SK-N-SH (cell line): ENCODE data around the gene FOXK2. TPM values are rescaled to one million over a fixed set of nuclear protein-coding genes. Genes with fewer than 3 reads are reported as not detected.
"Not testable (repeated sequence)": the region's sequence is repeated elsewhere in the genome, so short reads cannot be mapped to it uniquely, and the experiment has no call there.

ENCODE experiments used
- CTCF ChIA-PET: fragments of 300-600, 350-600 bp; formaldehyde crosslinking; extraction: SDS; loops from one replicate; lab custom pipeline; 2021; lab: Yijun Ruan, JAX
- POLR2A ChIA-PET: fragments of 350-600 bp; sonication (Branson Sonifier 250); formaldehyde crosslinking; extraction: SDS; loops from one replicate; lab custom pipeline; 2020; ENCODE audit warnings: antibody characterized with exemption, inconsistent platforms; lab: Yijun Ruan, JAX
- DNase-seq: peaks from one replicate; pipeline ENCODE4 v3.0.0; 2012
- H2AFZ ChIP-seq: fragments of 200-600 bp; sonication (generic); 2 replicates; pipeline ENCODE4 v1.8.1; 2016; ENCODE audit warnings: antibody characterized with exemption, mild to moderate bottlenecking, low read depth
- H3F3A ChIP-seq: fragments of 200-600 bp; sonication (generic); replicated peaks from 2 replicates; pipeline ENCODE3; 2016; ENCODE audit warnings: antibody characterized with exemption, mild to moderate bottlenecking; ENCODE audit not compliant: insufficient read depth
- H3K27ac ChIP-seq, 2 experiments: fragments of 200-500 bp in 1 of 2; fragments of 200-600 bp in 1 of 2; sonication (Bioruptor generic) in 1 of 2; sonication (generic), shearing (Covaris generic) in 1 of 2; 2 replicates each; pipeline versions ENCODE4 v1.5.1 to v1.6.1; 2014 to 2016; ENCODE audit warnings: low read depth in 2 of 2, inconsistent platforms in 1 of 2, low read length in 1 of 2, mild to moderate bottlenecking in 1 of 2, mixed read lengths in 1 of 2
- H3K27me3 ChIP-seq: fragments of 200-600 bp; sonication (generic), shearing (Covaris generic); 2 replicates; pipeline ENCODE4 v1.6.1; 2016; ENCODE audit warnings: mixed run types; ENCODE audit not compliant: insufficient read depth
- H3K36me3 ChIP-seq, 2 experiments: fragments of 200-500 bp in 1 of 2; fragments of 200-600 bp in 1 of 2; sonication (Bioruptor generic) in 1 of 2; sonication (generic) in 1 of 2; replicated peaks in 1 of 2; 2 replicates each; pipeline versions ENCODE3 to v1.5.1; 2014 to 2016; ENCODE audit warnings: low read length in 1 of 2, mild to moderate bottlenecking in 1 of 2; ENCODE audit not compliant: insufficient read depth in 2 of 2, control insufficient read depth in 1 of 2
- H3K4me1 ChIP-seq, 2 experiments: fragments of 200-500 bp in 1 of 2; fragments of 200-600 bp in 1 of 2; sonication (Bioruptor generic) in 1 of 2; sonication (generic), shearing (Covaris generic) in 1 of 2; 2 replicates each; pipeline versions ENCODE4 v1.5.1 to v1.6.1; 2014 to 2016; ENCODE audit warnings: low read depth in 1 of 2, low read length in 1 of 2, mixed run types in 1 of 2; ENCODE audit not compliant: insufficient read depth in 2 of 2, control insufficient read depth in 1 of 2
- H3K4me2 ChIP-seq: fragments of 200-600 bp; sonication (generic), shearing (Covaris generic); 2 replicates; pipeline ENCODE4 v1.6.1; 2017; ENCODE audit warnings: mixed run types
- H3K4me3 ChIP-seq, 2 experiments: fragments of 200-500 bp in 1 of 2; fragments of 200-600 bp in 1 of 2; sonication (Bioruptor generic) in 1 of 2; sonication (generic), shearing (Covaris generic) in 1 of 2; 2 replicates each; pipeline versions ENCODE4 v1.5.1 to v1.8.1; 2014 to 2016; ENCODE audit warnings: low read depth in 2 of 2, inconsistent platforms in 1 of 2, low read length in 1 of 2, mild to moderate bottlenecking in 1 of 2, mixed read lengths in 1 of 2, moderate library complexity in 1 of 2
- H3K79me2 ChIP-seq: fragments of 200-600 bp; sonication (generic); 2 replicates; pipeline ENCODE4 v1.8.1; 2017; ENCODE audit warnings: mild to moderate bottlenecking; ENCODE audit not compliant: insufficient read depth
- H3K9ac ChIP-seq: fragments of 200-600 bp; sonication (generic); 2 replicates; pipeline ENCODE4 v1.6.1; 2017; ENCODE audit warnings: mixed run types
- H3K9me2 ChIP-seq: fragments of 200-600 bp; sonication (generic); 2 replicates; pipeline ENCODE4 v1.6.1; 2017; ENCODE audit warnings: mixed run types
- H3K9me3 ChIP-seq: fragments of 200-600 bp; sonication (generic); 2 replicates; pipeline ENCODE4 v1.6.1; 2017; ENCODE audit warnings: mixed run types, mild to moderate bottlenecking, moderate library complexity
- H4K20me1 ChIP-seq: fragments of 200-600 bp; sonication (generic); 2 replicates; pipeline ENCODE4 v1.6.1; 2017; ENCODE audit warnings: mild to moderate bottlenecking, mixed run types; ENCODE audit not compliant: insufficient read depth
- CHD2 ChIP-seq: fragments of 150-350 bp; IDR thresholded peaks from 2 replicates; pipeline ENCODE4 v1.6.1; 2018; ENCODE audit warnings: low read length; ENCODE audit not compliant: partially characterized antibody
- GABPA ChIP-seq: IDR thresholded peaks from 2 replicates; pipeline ENCODE4 v1.4.0; 2012; ENCODE audit warnings: low read depth, mild to moderate bottlenecking
- GATA2 ChIP-seq: sonication (generic); formaldehyde crosslinking; IDR thresholded peaks from 2 replicates; pipeline ENCODE4 v1.5.0; 2020; ENCODE audit warnings: mild to moderate bottlenecking, missing genetic modification reagents
- NRF1 ChIP-seq: IDR thresholded peaks from 2 replicates; pipeline ENCODE4 v1.6.1; 2012; ENCODE audit warnings: low read depth, mild to moderate bottlenecking, low read length
- RAD21 ChIP-seq: IDR thresholded peaks from 2 replicates; pipeline ENCODE4 v1.6.1; 2012; ENCODE audit warnings: mild to moderate bottlenecking, low read length
- RCOR1 ChIP-seq: fragments of 150-350 bp; IDR thresholded peaks from 2 replicates; pipeline ENCODE4 v1.6.1; 2017; ENCODE audit warnings: antibody characterized with exemption, low read length
- RFX5 ChIP-seq: IDR thresholded peaks from 2 replicates; pipeline ENCODE4 v1.6.1; 2012; ENCODE audit warnings: mild to moderate bottlenecking, improper control_type of control experiment, low read length
- RXRA ChIP-seq: IDR thresholded peaks from 2 replicates; pipeline ENCODE4 v1.4.0; 2012; ENCODE audit warnings: low read depth, mild to moderate bottlenecking, borderline replicate concordance
- SMC3 ChIP-seq: IDR thresholded peaks from 2 replicates; pipeline ENCODE4 v1.6.1; 2012; ENCODE audit warnings: low read depth, low read length, improper control_type of control experiment
- TCF12 ChIP-seq: IDR thresholded peaks from 2 replicates; pipeline ENCODE4 v1.4.0; 2012
- TEAD4 ChIP-seq: IDR thresholded peaks from 2 replicates; pipeline ENCODE4 v1.4.0; 2012; ENCODE audit warnings: mild to moderate bottlenecking, borderline replicate concordance; ENCODE audit not compliant: insufficient read depth
- YY1 ChIP-seq: IDR thresholded peaks from 2 replicates; pipeline ENCODE4 v1.4.0; 2012; ENCODE audit warnings: low read depth, mild to moderate bottlenecking
- WGBS: methylation state at CpG from one replicate; pipeline ENCODE4 v1.1.6; 2017; ENCODE audit warnings: low lambda C conversion rate; 5-methylcytosine and 5-hydroxymethylcytosine counted together
- polyA plus RNA-seq, 3 experiments: library from polyadenylated mRNA; depleted of rRNA; stranded (reverse); fragments of >200 nt; gene quantifications; 2 replicates each; pipeline ENCODE4 v1.2.3, GENCODE V29; 2012
- TF ChIP-seq, protein P1 (sequence below): fragments of 200-600 bp; sonication (generic); IDR thresholded peaks from 2 replicates; pipeline ENCODE4 v1.6.1; 2017; ENCODE audit warnings: antibody characterized with exemption, mild to moderate bottlenecking, moderate library complexity
- TF ChIP-seq, protein P2 (sequence below): IDR thresholded peaks from 2 replicates; pipeline ENCODE4; 2012
- TF ChIP-seq, protein P3 (sequence below): IDR thresholded peaks from 2 replicates; pipeline ENCODE4 v1.4.0; 2012; ENCODE audit warnings: low read depth, borderline replicate concordance
- TF ChIP-seq, protein P4 (sequence below): IDR thresholded peaks from 2 replicates; pipeline ENCODE4 v1.4.0; 2012; ENCODE audit warnings: low read depth
- TF ChIP-seq, protein P5 (sequence below): fragments of 150-350 bp; IDR thresholded peaks from 2 replicates; pipeline ENCODE4 v1.6.1; 2017; ENCODE audit warnings: antibody characterized with exemption, low read length, low read depth, borderline replicate concordance
- TF ChIP-seq, protein P6 (sequence below): fragments of 150-350 bp; IDR thresholded peaks from 2 replicates; pipeline ENCODE4 v1.6.1; 2016; ENCODE audit warnings: mild to moderate bottlenecking, low read depth, low read length

FOXK2 gene
- polyA plus RNA-seq, 1 of the 3 experiments (the other 2 are of a cell fraction) = 36.4 TPM

DNA sequence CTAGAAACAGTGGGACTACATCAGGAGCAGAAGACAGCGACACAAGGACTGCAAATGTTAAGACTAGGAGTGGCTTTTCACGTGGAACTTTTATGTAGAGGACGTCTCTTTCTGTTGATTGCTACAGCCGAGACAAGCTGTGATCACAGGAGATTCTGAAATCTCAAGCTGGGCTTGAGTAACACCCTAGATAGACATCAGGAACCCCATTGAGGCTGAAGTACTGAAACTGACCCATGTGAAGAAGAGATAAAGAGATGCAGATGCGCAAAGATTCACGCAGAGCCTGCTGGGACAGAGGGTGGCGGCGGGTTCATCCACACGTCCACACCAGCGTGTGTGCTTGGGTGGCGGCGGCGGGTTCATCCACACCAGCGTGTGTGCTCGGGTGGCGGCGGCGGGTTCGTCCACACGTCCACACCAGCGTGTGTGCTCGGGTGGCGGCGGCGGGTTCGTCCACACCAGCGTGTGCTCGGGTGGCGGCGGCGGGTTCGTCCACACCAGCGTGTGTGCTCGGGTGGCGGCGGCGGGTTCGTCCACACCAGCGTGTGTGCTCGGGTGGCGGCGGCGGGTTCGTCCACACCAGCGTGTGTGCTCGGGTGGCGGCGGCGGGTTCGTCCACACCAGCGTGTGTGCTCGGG, 56.2 kb downstream of the FOXK2 start:
- Histone ChIP-seq H3K79me2 (peaks cover 49% of the 10 kb centered on the region), H4K20me1 (peaks cover 18% of the 10 kb centered on the region), H3K36me3 (peaks cover 44 to 47% of the 10 kb centered on the region in 2 experiments)
- WGBS = 96% methylated on average over 28 of the region's 52 CpGs
- H2AFZ ChIP-seq, CTCF ChIA-PET, H3K9me3 ChIP-seq, H3K9me2 ChIP-seq, H3K27ac ChIP-seq, H3K4me2 ChIP-seq, POLR2A ChIA-PET, H3K9ac ChIP-seq, DNase-seq, H3K4me3 ChIP-seq, H3K4me1 ChIP-seq, H3K27me3 ChIP-seq, H3F3A ChIP-seq: not testable (repeated sequence)

DNA sequence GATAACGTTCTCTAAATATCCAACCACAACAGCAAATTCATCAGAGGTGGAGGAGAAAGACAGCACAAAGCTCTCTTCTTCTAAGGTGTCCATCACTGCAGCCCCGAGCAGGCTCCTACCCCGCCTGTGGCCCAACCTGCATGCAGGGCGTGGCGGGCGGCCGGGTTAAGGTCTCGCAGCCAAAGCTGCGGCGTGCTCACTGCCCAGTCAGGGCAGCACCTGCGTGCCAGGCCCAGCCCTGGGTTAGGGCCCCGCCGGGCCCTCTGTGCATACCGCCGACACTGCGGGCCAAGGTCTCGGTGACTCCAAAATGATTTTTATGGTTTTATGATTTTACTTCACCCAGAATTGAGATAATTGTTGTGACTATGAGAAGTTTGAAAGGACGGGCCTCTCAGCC, 57.8 kb downstream of the FOXK2 start:
- no peak for TF ChIP-seq RXRA
- no peak for TF ChIP-seq TCF12
- TF ChIP-seq RCOR1 = no peak
- TF ChIP-seq, protein P1, sequence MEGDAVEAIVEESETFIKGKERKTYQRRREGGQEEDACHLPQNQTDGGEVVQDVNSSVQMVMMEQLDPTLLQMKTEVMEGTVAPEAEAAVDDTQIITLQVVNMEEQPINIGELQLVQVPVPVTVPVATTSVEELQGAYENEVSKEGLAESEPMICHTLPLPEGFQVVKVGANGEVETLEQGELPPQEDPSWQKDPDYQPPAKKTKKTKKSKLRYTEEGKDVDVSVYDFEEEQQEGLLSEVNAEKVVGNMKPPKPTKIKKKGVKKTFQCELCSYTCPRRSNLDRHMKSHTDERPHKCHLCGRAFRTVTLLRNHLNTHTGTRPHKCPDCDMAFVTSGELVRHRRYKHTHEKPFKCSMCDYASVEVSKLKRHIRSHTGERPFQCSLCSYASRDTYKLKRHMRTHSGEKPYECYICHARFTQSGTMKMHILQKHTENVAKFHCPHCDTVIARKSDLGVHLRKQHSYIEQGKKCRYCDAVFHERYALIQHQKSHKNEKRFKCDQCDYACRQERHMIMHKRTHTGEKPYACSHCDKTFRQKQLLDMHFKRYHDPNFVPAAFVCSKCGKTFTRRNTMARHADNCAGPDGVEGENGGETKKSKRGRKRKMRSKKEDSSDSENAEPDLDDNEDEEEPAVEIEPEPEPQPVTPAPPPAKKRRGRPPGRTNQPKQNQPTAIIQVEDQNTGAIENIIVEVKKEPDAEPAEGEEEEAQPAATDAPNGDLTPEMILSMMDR = no peak
- TF ChIP-seq, protein P2, sequence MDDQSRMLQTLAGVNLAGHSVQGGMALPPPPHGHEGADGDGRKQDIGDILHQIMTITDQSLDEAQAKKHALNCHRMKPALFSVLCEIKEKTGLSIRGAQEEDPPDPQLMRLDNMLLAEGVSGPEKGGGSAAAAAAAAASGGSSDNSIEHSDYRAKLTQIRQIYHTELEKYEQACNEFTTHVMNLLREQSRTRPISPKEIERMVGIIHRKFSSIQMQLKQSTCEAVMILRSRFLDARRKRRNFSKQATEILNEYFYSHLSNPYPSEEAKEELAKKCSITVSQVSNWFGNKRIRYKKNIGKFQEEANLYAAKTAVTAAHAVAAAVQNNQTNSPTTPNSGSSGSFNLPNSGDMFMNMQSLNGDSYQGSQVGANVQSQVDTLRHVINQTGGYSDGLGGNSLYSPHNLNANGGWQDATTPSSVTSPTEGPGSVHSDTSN = no peak
- no peak for TF ChIP-seq YY1
- TF ChIP-seq, protein P3, sequence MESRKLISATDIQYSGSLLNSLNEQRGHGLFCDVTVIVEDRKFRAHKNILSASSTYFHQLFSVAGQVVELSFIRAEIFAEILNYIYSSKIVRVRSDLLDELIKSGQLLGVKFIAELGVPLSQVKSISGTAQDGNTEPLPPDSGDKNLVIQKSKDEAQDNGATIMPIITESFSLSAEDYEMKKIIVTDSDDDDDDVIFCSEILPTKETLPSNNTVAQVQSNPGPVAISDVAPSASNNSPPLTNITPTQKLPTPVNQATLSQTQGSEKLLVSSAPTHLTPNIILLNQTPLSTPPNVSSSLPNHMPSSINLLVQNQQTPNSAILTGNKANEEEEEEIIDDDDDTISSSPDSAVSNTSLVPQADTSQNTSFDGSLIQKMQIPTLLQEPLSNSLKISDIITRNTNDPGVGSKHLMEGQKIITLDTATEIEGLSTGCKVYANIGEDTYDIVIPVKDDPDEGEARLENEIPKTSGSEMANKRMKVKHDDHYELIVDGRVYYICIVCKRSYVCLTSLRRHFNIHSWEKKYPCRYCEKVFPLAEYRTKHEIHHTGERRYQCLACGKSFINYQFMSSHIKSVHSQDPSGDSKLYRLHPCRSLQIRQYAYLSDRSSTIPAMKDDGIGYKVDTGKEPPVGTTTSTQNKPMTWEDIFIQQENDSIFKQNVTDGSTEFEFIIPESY = no peak
- no peak for TF ChIP-seq RAD21
- no peak for TF ChIP-seq GABPA
- TF ChIP-seq TEAD4 = no peak
- no peak for TF ChIP-seq NRF1
- TF ChIP-seq, protein P4, sequence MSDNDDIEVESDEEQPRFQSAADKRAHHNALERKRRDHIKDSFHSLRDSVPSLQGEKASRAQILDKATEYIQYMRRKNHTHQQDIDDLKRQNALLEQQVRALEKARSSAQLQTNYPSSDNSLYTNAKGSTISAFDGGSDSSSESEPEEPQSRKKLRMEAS = no peak
- no peak for TF ChIP-seq RFX5
- TF ChIP-seq, protein P5, sequence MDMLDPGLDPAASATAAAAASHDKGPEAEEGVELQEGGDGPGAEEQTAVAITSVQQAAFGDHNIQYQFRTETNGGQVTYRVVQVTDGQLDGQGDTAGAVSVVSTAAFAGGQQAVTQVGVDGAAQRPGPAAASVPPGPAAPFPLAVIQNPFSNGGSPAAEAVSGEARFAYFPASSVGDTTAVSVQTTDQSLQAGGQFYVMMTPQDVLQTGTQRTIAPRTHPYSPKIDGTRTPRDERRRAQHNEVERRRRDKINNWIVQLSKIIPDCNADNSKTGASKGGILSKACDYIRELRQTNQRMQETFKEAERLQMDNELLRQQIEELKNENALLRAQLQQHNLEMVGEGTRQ = no peak
- no peak for TF ChIP-seq GATA2 (CRISPR knock-in tag)
- TF ChIP-seq, protein P6, sequence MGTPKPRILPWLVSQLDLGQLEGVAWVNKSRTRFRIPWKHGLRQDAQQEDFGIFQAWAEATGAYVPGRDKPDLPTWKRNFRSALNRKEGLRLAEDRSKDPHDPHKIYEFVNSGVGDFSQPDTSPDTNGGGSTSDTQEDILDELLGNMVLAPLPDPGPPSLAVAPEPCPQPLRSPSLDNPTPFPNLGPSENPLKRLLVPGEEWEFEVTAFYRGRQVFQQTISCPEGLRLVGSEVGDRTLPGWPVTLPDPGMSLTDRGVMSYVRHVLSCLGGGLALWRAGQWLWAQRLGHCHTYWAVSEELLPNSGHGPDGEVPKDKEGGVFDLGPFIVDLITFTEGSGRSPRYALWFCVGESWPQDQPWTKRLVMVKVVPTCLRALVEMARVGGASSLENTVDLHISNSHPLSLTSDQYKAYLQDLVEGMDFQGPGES = no peak
- TF ChIP-seq CHD2 = no peak
- no peak for TF ChIP-seq SMC3
- no peak overlapping the region for H3K4me3 ChIP-seq
- peaks cover 0 to 9% of the 10 kb centered on the region in 2 experiments; a peak in 1 of 4 replicates for H3K4me1 ChIP-seq
- no peak overlapping the region for H3K4me2 ChIP-seq
- POLR2A ChIA-PET = no interaction called here
- no peaks in the 10 kb centered on the region for H3K9me2 ChIP-seq
- DNase-seq = no peak
- no peak overlapping the region for H3K9ac ChIP-seq
- peaks cover 30 to 39% of the 10 kb centered on the region in 2 experiments for H3K36me3 ChIP-seq
- peaks cover 12% of the 10 kb centered on the region for H4K20me1 ChIP-seq
- H3K9me3 ChIP-seq = no peaks in the 10 kb centered on the region
- no peak overlapping the region for H3K27ac ChIP-seq
- peaks cover 4% of the 10 kb centered on the region for H3F3A ChIP-seq
- CTCF ChIA-PET = interaction anchor here (1.0 to 2.4 kb wide), 4 partner anchors 10 to 199 kb away, joined by 3 to 10 read pairs (median 6); no protein-coding TSS in a partner anchor
- H3K27me3 ChIP-seq = no peaks in the 10 kb centered on the region
- 98% methylated on average over 18 of the region's 18 CpGs for WGBS
- H2AFZ ChIP-seq = no peak overlapping the region
- H3K79me2 ChIP-seq = peaks cover 34% of the 10 kb centered on the region
